GM18498 (cell line): ENCODE results near the gene HSCB.
"Not testable (repeated sequence)": the region's sequence is repeated elsewhere in the genome, so short reads cannot be mapped to it uniquely, and the experiment has no call there.

Source experiments
- ATAC-seq: cut with Tn5 transposase; IDR thresholded peaks from one replicate; pipeline ENCODE4 v1.9.1; 2021; ENCODE audit warnings: mild to moderate bottlenecking, moderate library complexity; ENCODE audit not compliant: unreplicated experiment

Gene HSCB

GRCh38 chr22:28783786-28784671 is 42.2 kb downstream of the HSCB start:
- ATAC-seq: no peak

- no peak for ATAC-seq
Measured at GRCh38 chr22:28788601-28789000, 46.8 kb downstream of the HSCB start.

- no peak for ATAC-seq
Measured at GRCh38 chr22:28791124-28791523, 49.3 kb downstream of the HSCB start.

- ATAC-seq: peak; percentile 72
Measured at GRCh38 chr22:28791841-28792490, 50.1 kb downstream of the HSCB start.

GRCh38 chr22:28792491-28793383 is 50.9 kb downstream of the HSCB start:
- ATAC-seq: peak; percentile 39

- no peak for ATAC-seq
Measured at GRCh38 chr22:28793976-28794584, 52.2 kb downstream of the HSCB start.

GRCh38 chr22:28795071-28795693 is 53.3 kb downstream of the HSCB start:
- ATAC-seq: no peak

GRCh38 chr22:28795932-28796856 is 54.4 kb downstream of the HSCB start:
- ATAC-seq: no peak

GRCh38 chr22:28798810-28799605 is 57.2 kb downstream of the HSCB start:
- no peak for ATAC-seq

- ATAC-seq: peak; percentile 39
Measured at GRCh38 chr22:28799606-28800307, 57.9 kb downstream of the HSCB start.

GRCh38 chr22:28800308-28801041 is 58.6 kb downstream of the HSCB start, which contains the start of gene XBP1:
Gene XBP1 (minus strand): TSS chr22:28800569.
- peak; percentile 81 for ATAC-seq

GRCh38 chr22:28801845-28802594 is 60.2 kb downstream of the HSCB start:
- ATAC-seq: no peak

GRCh38 chr22:28802595-28803123 is 60.8 kb downstream of the HSCB start:
- no peak for ATAC-seq

- not testable (repeated sequence) for ATAC-seq
Measured at GRCh38 chr22:28805426-28805825, 63.6 kb downstream of the HSCB start.
